Epithelial cell of esophagus (primary cell): ENCODE data around the gene ZNF774.
A peak's percentile ranks its signal among the peaks of the same experiment; 100 is the strongest.

ENCODE experiments used
- DNase-seq: peaks from one replicate; pipeline ENCODE4 v3.0.0; 2010; ENCODE audit warnings: low read depth
- H3K4me3 ChIP-seq: 2 replicates; pipeline ENCODE4 v1.5.1; 2011; ENCODE audit warnings: mild to moderate bottlenecking, low read length, control low read depth
- TF ChIP-seq, protein P1 (sequence below): IDR thresholded peaks from 2 replicates; pipeline ENCODE4 v1.5.1; 2011; ENCODE audit warnings: low read depth, mild to moderate bottlenecking, low read length, control low read depth, inconsistent platforms; ENCODE audit not compliant: insufficient read depth; ENCODE audit errors: missing control alignments

The ZNF774 gene

DNA sequence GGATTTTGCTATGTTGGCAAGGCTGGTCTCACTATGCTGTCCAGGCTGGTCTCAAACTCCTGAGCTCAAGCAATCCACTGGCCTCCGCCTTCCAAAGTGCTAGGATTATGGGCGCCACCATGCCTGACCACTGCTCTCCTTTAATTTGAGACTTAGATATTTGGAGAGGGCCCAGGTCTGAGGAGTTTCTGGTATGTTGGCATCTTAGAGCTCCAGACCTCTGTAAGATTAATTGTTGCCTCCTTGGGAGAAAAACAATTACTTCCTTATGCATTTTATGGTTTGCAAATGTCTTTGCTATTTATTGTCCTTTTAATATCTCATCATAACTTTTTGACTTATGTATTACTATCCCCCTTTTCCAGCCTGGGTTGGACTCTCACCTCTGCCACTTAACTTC lies 2.9 kb downstream of the ZNF774 start:
- TF ChIP-seq, protein P1, sequence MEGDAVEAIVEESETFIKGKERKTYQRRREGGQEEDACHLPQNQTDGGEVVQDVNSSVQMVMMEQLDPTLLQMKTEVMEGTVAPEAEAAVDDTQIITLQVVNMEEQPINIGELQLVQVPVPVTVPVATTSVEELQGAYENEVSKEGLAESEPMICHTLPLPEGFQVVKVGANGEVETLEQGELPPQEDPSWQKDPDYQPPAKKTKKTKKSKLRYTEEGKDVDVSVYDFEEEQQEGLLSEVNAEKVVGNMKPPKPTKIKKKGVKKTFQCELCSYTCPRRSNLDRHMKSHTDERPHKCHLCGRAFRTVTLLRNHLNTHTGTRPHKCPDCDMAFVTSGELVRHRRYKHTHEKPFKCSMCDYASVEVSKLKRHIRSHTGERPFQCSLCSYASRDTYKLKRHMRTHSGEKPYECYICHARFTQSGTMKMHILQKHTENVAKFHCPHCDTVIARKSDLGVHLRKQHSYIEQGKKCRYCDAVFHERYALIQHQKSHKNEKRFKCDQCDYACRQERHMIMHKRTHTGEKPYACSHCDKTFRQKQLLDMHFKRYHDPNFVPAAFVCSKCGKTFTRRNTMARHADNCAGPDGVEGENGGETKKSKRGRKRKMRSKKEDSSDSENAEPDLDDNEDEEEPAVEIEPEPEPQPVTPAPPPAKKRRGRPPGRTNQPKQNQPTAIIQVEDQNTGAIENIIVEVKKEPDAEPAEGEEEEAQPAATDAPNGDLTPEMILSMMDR, result no peak

DNA sequence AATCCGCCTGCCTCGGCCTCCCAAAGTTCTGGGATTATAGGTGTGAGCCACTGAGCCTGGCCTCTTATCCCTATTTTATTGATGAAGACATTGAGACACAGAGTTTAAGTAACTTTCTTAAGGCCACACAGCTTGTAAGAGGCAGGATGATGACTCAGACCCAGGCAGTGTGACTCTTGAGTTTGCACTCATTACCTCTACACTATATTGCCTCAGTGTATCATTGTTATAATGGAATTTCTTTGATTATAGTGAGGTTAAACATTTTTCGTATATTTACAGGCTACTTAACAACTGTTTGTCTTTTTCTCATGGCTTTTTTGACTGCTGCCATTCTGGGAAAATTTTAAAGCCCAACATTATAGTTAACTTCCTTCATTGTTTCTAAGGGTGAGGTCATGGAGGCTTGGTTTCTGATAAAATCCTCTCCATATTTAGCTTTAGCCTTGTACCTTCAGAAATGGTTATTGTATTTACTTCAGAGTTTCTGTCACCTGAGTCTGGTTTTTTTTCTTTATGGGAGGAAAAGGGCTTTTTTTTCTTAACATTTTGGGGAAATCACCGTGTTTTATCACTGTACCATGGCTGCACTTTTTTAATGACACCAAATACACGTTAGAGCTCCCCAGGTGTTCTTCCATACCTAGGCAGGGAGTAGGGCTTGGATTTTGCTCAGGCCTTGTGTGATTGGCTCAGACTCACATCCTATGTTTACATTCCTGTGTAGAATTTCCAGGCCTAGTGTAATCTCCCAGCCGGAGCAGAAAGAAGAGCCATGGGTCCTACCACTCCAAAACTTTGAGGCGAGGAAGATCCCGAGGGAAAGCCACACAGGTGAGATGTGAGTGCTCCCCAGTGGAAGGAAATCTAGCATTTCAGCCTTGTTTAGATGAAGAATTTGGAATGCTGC lies 6.3 kb downstream of the ZNF774 start:
- no peak overlapping the region for H3K4me3 ChIP-seq
- TF ChIP-seq, protein P1, result no peak
- peak; percentile 71 for DNase-seq

More for the DNA sequence above, 2.9 kb downstream of the ZNF774 start:
- no peak overlapping the region for H3K4me3 ChIP-seq
- DNase-seq, result no peak

DNA sequence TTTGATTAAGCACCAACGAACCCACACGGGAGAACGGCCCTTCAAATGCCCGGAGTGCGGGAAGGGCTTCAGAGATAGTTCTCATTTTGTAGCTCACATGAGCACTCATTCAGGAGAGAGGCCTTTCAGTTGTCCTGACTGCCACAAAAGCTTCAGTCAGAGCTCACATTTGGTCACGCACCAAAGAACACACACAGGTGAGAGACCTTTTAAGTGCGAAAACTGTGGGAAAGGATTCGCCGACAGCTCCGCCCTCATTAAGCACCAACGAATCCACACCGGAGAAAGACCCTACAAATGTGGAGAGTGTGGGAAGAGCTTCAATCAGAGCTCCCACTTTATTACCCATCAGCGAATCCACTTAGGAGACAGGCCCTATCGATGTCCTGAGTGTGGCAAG lies 8.7 kb downstream of the ZNF774 start:
- no peak overlapping the region for H3K4me3 ChIP-seq
- TF ChIP-seq, protein P1, result no peak
- no peak for DNase-seq

DNA sequence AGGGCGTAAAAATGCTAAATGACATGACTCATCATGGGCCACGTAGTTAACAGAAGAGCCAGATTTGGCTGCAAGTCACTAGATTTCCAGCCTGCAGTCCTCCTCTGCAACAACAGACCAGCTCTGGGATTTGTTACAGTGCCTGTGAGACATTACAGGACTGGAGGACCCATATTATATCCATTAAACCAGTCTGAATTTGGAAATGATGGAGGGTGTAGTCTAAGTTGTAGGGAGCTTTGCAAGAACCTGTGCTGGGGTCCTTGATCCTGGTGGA lies 10.8 kb downstream of the ZNF774 start:
- peak; percentile 72 for DNase-seq
- TF ChIP-seq, protein P1, result no peak
- no peak overlapping the region for H3K4me3 ChIP-seq

- DNase-seq, result peak; percentile 85
- TF ChIP-seq, protein P1, result no peak
- no peak overlapping the region for H3K4me3 ChIP-seq
Observed at GRCh38 chr15:90364251-90364650, 12.2 kb downstream of the ZNF774 start.

GRCh38 chr15:90365414-90366055 lies 13.5 kb downstream of the ZNF774 start:
- no peak overlapping the region for H3K4me3 ChIP-seq
- TF ChIP-seq, protein P1, result no peak
- no peak for DNase-seq

GRCh38 chr15:90367576-90367975 lies 15.5 kb downstream of the ZNF774 start:
- no peak overlapping the region for H3K4me3 ChIP-seq
- no peak for DNase-seq
- TF ChIP-seq, protein P1, result no peak
